H1 (cell line): ENCODE results near the gene AATK. TPM values are rescaled to one million over a fixed set of nuclear protein-coding genes. Genes with fewer than 3 reads are reported as not detected.

ENCODE experiments used
- GABPA ChIP-seq: IDR thresholded peaks from 2 replicates; pipeline ENCODE4 v1.6.1; 2011; ENCODE audit warnings: mild to moderate bottlenecking, low read length, moderate library complexity, borderline replicate concordance; ENCODE audit not compliant: insufficient read depth
- PHF8 ChIP-seq: fragments of 200-600 bp; sonication (generic); conservative IDR thresholded peaks from 2 replicates; pipeline ENCODE4 v1.7.1; 2012; ENCODE audit warnings: low read depth, mild to moderate bottlenecking, inconsistent platforms, low read length, moderate library complexity
- polyA plus RNA-seq, 7 experiments: library from polyadenylated mRNA; depleted of rRNA in 3 of 7; stranded (reverse) in 5 of 7; unstranded in 2 of 7; fragments of >200 nt in 5 of 7; fragments of 200-250 nt in 2 of 7; gene quantifications; 1 replicate in 5 of 7; 2 replicates in 1 of 7; 4 replicates in 1 of 7; pipeline versions ENCODE4 v1.2.1 to v1.2.3, GENCODE V29; 2011 to 2013; ENCODE audit warnings: missing spikeins in 2 of 7, mixed read lengths in 2 of 7
- total RNA-seq: library from RNA; stranded (reverse); fragmentation: NEBNext Ultra II Directional; extraction: Animal tissue kit (Norgen Biotek cat#: 25700); gene quantifications from 2 replicates; pipeline ENCODE4 v1.2.1, GENCODE V29; 2021
- TF ChIP-seq, protein P1 (sequence below): fragments of 300-600 bp; sonication (generic); IDR thresholded peaks from 2 replicates; pipeline ENCODE4 v1.7.1; 2012; ENCODE audit warnings: low read length, moderate library complexity, mild to moderate bottlenecking, inconsistent platforms; ENCODE audit not compliant: insufficient replicate concordance

AATK gene
- total and polyA plus RNA-seq, 2 of the 8 experiments (the other 6 are each of a cell fraction or from before 2014, with no cell fraction given): 1.7 to 3.5 TPM

DNA sequence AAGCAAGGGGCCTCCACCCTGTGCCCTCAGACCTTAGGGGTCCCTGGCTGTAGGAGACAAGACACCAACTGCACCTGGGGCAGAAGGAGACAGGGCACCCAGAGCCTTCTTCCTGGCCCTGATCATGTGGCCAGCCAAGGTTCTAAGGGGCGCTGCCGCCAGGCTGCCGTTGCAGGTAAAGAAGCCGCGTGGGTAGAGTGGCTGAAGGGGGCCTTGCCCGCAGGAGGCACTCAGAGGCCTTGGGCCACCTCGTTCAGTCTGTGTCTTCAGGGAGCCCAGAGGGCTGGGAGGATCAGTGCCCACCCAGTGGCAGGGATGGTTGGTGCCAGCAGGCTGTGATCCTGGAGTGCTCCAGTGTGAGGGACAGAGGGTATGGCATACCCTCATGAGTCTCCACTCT, 1.6 kb upstream of the AATK start (continued):
- TF ChIP-seq, protein P1, sequence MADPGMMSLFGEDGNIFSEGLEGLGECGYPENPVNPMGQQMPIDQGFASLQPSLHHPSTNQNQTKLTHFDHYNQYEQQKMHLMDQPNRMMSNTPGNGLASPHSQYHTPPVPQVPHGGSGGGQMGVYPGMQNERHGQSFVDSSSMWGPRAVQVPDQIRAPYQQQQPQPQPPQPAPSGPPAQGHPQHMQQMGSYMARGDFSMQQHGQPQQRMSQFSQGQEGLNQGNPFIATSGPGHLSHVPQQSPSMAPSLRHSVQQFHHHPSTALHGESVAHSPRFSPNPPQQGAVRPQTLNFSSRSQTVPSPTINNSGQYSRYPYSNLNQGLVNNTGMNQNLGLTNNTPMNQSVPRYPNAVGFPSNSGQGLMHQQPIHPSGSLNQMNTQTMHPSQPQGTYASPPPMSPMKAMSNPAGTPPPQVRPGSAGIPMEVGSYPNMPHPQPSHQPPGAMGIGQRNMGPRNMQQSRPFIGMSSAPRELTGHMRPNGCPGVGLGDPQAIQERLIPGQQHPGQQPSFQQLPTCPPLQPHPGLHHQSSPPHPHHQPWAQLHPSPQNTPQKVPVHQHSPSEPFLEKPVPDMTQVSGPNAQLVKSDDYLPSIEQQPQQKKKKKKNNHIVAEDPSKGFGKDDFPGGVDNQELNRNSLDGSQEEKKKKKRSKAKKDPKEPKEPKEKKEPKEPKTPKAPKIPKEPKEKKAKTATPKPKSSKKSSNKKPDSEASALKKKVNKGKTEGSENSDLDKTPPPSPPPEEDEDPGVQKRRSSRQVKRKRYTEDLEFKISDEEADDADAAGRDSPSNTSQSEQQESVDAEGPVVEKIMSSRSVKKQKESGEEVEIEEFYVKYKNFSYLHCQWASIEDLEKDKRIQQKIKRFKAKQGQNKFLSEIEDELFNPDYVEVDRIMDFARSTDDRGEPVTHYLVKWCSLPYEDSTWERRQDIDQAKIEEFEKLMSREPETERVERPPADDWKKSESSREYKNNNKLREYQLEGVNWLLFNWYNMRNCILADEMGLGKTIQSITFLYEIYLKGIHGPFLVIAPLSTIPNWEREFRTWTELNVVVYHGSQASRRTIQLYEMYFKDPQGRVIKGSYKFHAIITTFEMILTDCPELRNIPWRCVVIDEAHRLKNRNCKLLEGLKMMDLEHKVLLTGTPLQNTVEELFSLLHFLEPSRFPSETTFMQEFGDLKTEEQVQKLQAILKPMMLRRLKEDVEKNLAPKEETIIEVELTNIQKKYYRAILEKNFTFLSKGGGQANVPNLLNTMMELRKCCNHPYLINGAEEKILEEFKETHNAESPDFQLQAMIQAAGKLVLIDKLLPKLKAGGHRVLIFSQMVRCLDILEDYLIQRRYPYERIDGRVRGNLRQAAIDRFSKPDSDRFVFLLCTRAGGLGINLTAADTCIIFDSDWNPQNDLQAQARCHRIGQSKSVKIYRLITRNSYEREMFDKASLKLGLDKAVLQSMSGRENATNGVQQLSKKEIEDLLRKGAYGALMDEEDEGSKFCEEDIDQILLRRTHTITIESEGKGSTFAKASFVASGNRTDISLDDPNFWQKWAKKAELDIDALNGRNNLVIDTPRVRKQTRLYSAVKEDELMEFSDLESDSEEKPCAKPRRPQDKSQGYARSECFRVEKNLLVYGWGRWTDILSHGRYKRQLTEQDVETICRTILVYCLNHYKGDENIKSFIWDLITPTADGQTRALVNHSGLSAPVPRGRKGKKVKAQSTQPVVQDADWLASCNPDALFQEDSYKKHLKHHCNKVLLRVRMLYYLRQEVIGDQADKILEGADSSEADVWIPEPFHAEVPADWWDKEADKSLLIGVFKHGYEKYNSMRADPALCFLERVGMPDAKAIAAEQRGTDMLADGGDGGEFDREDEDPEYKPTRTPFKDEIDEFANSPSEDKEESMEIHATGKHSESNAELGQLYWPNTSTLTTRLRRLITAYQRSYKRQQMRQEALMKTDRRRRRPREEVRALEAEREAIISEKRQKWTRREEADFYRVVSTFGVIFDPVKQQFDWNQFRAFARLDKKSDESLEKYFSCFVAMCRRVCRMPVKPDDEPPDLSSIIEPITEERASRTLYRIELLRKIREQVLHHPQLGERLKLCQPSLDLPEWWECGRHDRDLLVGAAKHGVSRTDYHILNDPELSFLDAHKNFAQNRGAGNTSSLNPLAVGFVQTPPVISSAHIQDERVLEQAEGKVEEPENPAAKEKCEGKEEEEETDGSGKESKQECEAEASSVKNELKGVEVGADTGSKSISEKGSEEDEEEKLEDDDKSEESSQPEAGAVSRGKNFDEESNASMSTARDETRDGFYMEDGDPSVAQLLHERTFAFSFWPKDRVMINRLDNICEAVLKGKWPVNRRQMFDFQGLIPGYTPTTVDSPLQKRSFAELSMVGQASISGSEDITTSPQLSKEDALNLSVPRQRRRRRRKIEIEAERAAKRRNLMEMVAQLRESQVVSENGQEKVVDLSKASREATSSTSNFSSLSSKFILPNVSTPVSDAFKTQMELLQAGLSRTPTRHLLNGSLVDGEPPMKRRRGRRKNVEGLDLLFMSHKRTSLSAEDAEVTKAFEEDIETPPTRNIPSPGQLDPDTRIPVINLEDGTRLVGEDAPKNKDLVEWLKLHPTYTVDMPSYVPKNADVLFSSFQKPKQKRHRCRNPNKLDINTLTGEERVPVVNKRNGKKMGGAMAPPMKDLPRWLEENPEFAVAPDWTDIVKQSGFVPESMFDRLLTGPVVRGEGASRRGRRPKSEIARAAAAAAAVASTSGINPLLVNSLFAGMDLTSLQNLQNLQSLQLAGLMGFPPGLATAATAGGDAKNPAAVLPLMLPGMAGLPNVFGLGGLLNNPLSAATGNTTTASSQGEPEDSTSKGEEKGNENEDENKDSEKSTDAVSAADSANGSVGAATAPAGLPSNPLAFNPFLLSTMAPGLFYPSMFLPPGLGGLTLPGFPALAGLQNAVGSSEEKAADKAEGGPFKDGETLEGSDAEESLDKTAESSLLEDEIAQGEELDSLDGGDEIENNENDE: no peak
- TF ChIP-seq GABPA (no peak), PHF8 (no peak)
